Islet of Langerhans (tissue), 1 donor: ENCODE data around the gene TMEM129.

ENCODE experiments used
- FAIRE-seq: peaks from one replicate; lab custom pipeline; 2011; peaks lifted over from hg19 to GRCh38; lab: Jason Lieb, UNC

TMEM129 gene, protein sequence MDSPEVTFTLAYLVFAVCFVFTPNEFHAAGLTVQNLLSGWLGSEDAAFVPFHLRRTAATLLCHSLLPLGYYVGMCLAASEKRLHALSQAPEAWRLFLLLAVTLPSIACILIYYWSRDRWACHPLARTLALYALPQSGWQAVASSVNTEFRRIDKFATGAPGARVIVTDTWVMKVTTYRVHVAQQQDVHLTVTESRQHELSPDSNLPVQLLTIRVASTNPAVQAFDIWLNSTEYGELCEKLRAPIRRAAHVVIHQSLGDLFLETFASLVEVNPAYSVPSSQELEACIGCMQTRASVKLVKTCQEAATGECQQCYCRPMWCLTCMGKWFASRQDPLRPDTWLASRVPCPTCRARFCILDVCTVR

GRCh38 chr4:1721003-1721665, at the start of gene TMEM129, which contains the start of gene TACC3:
TMEM129 (minus strand) TSS chr4:1721323; CDS start chr4:1720837, 486 bp downstream.
TACC3 (plus strand) TSS chr4:1721521; CDS start chr4:1723422, 1,901 bp downstream.
- no peak for FAIRE-seq

GRCh38 chr4:1770791-1771231, 49.7 kb upstream of the TMEM129 start:
- no peak for FAIRE-seq

DNA sequence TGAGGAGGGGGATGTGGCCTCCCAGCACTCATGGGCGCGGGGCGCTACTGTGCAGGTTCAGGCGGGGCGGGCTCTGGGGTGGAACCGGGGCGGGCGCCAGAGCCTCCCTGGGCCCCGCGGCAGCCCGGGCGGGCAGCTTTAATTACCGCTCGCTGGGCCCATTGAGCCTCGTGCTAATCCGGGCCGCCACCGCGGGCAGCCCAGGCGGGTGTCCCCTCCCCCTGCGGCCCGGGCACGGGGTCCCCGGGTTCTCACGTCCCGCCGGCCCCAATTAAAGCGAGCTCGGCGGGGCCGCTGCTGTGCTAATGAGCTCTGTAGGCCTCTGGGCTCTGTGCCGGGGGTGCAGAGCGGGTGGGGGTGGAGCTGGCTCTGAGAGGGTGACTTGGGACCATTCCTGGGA, 49.1 kb upstream of the TMEM129 start:
- no peak for FAIRE-seq

- no peak for FAIRE-seq
These were observed 48.6 kb upstream of the TMEM129 start for GRCh38 chr4:1769692-1770091.

DNA sequence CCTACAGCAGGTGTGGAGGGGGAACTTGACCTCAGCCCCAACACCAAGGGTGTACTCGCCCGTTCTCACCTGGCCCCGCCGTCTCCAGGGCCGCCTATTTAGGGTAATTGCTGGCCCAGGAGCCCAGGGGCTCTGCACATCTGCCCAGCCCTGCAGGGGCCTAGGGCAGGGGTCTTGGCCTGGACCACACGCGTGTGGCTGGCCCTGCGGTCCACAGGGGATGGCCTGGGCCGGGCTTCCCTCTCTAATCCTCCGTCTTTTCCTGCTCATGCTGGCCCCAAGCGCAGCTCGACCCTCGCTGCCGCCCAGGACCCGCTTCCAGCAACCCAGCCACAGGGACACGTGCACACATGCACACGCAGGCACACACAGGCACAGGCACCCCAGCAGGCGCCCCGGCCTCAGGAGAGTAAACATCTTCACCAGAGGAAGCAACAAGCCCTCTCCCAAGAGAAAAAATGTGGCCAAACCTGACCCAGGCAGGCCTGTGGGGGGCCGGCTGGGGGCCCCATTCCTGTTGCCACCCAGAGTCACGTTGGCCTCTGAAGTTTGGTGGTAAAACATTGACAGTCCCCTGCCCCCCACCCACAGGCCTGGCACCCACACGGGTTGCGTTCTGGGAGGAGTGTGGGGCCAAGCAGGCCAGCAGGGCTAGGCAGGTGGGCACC, 47.4 kb upstream of the TMEM129 start:
- FAIRE-seq: no peak

DNA sequence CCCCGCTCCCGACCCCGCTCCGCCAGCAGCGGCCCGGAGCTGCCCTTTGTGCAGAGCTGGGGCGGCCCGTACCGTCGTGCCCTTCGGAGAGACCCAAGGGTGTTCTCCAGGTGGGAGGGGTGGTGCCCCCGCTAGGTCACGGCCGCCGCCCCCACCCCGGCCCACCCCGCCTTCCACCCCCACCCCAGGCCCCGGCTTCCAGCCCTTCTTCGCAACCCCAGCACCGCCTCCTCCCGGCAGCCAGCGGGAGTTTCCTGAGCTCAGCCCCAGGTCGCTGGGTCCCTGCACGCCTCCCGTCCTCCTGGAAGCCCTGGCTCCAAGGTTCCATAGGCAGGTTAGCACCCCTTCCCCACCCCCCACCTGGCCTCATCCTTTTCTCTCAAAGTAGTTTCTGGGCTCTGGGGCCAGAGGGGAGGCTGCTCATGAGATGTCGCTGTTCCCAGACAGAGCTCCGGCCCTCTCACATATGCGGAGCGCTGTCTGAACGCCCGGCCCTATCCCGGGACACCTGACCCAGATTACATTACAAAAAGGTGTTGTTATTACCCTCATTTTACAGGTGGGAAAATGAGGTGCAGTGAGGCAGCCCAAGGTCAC, 46.7 kb upstream of the TMEM129 start:
- no peak for FAIRE-seq

- FAIRE-seq: no peak
These were observed 46.1 kb upstream of the TMEM129 start for GRCh38 chr4:1767061-1767769.

GRCh38 chr4:1766106-1767060, 45.3 kb upstream of the TMEM129 start:
- FAIRE-seq: no peak

DNA sequence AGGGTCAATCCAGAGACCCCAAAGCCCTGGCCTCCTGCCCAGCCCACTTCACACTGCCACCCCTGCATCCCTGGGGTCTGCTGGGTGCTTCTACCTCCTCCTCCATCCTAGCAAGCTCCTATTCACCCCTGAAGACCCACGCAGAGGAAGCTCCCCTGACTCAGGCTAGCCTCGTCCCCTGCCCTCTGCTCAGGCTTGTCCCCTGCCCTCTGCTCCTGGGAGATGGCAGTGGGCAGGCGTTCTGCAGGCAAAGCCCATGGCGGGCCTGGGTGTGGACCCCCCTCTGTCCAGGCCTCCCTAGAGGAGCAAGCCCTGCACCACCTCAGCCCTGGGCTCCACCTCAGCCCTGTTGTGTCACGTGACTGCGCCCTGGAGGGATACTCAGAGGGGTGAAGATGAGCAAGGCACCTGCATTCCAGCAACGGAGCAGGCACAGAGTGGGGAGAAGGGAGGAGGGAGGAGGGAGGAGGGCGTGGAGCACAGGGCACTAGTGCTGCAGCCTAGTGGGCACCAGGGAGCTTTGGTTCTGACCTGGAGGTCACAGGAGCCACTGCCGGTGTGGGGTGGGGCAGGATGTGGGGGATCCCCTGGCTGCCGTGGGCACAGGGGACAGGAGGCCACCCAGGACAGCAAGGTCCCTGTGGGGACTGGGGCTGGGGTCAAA, 44.4 kb upstream of the TMEM129 start:
- no peak for FAIRE-seq

DNA sequence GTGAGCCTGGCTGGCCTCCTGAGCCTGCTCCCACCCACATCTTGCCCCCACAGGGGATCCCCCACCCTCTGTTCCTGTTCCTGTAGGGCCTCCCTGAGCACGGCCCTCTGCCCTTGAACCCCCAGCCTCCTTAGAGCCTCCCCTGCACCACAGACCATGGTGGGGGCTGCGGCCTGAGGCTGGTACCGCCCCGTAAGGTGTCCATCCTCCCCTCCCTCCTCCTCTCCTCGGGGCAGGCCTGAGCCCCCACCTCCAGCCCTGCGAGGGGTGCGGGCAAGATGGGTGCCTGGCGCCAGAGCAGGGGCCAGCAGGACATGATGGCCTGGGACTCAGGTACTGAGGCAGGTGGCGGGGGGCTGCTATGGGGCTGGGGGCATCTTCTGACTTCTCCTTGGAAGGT, 43.5 kb upstream of the TMEM129 start:
- FAIRE-seq: no peak

DNA sequence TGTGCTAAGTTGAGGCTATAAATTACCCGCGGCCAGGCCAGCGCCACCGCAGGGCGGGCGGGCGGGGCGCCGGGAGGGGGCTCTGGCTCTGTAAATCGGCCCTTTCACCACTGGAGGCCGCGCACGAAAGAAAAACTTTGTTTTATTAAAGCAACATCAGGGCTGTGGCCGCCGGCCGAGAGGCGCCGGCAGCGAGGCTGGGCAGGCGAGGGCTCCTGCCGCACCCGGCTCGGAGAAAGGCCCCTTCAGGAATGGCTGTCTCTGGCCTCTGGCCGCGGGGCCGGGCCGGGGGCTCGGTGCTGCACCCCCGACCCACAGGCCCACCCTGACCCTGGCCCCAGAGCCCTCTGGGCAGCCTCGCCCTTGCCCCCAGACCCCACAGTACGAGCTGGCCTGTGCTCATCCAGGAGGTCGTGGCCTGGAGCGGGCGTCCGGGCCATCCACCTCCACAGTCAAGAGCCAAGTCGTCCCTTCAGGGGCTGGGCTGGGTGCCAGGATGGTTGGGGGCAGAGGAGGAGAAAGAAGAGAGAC, 42.5 kb upstream of the TMEM129 start:
- no peak for FAIRE-seq

DNA sequence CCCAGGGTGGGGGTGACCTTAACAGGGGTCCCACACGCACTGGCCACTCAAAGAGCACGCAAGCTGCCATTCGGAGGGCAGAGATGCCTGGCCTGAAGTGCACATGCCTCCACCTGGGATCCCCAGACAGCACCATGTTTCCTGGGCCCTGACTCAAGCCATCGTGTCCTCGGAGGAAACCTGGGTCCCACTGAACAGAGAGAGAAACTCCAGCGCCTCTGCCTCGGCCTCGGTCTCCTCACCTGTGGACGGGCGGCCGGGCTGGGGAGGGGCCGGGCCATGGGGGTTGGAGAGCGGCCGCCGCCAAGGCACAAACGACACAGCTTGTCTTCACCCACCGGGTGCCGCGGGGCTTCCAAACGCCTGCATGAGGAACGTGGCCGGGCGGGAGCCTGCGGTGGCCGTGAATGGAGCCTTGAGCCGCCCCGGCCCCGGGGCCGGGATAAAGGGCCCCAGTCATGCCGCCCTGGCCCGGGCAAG, 42.0 kb upstream of the TMEM129 start:
- FAIRE-seq: no peak

DNA sequence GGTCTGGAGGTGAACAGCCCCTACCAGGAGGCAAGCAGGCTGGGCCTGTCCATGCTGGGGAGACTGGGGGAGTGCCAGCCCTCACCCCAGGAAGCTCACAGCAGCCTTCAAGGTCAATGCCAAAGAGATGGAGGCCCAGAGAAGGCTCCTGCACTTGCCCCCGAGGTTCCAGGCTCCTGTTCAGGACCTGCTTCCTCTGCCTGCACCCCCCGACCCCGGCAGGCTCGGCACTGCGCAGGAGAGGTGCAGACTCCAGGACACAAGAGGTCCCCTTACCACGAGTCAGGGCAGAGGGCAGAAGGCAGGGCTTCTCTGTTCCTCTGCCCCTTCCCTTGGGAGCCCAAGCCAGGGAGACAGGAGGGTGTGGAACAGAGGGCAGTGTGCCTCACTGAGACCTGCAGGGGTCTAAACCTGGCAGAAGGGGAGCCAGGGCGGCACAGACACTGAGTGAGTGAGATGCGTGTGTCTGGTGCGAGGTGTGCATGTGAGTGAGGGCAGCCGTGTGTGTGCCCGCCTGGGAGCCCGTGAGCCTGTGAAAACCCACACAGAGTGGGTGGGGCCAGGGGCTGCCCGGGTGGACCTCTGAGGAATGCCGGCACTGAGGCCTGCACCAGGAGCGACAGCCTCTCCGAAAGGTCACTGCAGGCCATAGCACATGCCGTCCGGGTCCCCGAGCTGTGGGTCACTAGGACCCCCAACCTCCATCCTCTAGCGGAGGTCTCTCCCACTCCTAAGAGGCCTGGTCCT, 41.3 kb upstream of the TMEM129 start:
- no peak for FAIRE-seq

- FAIRE-seq: no peak
These were observed 40.1 kb upstream of the TMEM129 start for GRCh38 chr4:1761130-1761689.

- FAIRE-seq: no peak
These were observed 39.5 kb upstream of the TMEM129 start for GRCh38 chr4:1760521-1761071.

DNA sequence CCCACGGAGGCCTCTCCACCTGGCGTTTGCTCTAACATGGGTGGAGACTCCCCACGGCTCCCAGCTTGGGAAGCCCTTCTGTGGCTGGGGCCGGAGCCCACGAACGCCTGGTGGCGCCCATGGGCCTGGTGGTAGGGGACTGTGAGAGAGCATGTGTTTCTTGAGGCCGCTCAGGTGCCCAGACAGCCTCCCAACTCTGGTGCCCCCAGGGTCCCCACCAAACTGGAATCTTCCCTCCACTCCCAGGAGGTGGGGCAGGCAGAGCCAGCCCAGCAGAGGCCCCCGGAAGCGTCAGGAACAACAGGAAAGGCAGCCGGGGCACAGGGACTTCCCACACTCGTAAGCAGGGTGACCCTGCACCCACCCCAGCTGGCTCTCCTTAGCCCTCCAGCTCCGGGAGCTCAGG, 38.7 kb upstream of the TMEM129 start:
- no peak for FAIRE-seq

- FAIRE-seq: no peak
These were observed 38.2 kb upstream of the TMEM129 start for GRCh38 chr4:1759170-1759817.
